SK-N-SH treated with all-trans-retinoic acid at 6 μM for 48 hours (cell line): ENCODE measurements around the gene ZFYVE28.

ENCODE experiments used
- ATAC-seq: fragments of 200-7000 bp; cut with Tn5 transposase; 3 replicates; pipeline ENCODE4 v1.9.1; 2020; ENCODE audit warnings: mild to moderate bottlenecking, moderate library complexity
- ARNTL ChIP-seq: fragments of 450-650 bp; formaldehyde crosslinking; IDR thresholded peaks from 2 replicates; pipeline ENCODE4 v1.5.0; 2020; ENCODE audit warnings: low read depth, mild to moderate bottlenecking, moderate library complexity, borderline replicate concordance
- BACH2 ChIP-seq: fragments of 250-450 bp; sonication (Bioruptor Pico); IDR thresholded peaks from 2 replicates; pipeline ENCODE4 v1.9.0; 2021; ENCODE audit warnings: mild to moderate bottlenecking, borderline replicate concordance
- CREB5 ChIP-seq: fragments of 250-450 bp; sonication (Bioruptor Pico); IDR thresholded peaks from 2 replicates; pipeline ENCODE4 v1.5.1; 2020; ENCODE audit warnings: low read depth, mild to moderate bottlenecking, moderate library complexity
- CSDC2 ChIP-seq: fragments of 250-450 bp; sonication (Bioruptor Pico); IDR thresholded peaks from 2 replicates; pipeline ENCODE4 v1.5.0; 2020; ENCODE audit warnings: mild to moderate bottlenecking, moderate library complexity
- CSRNP3 ChIP-seq: fragments of 250-450 bp; sonication (Bioruptor Pico); IDR thresholded peaks from 2 replicates; pipeline ENCODE4 v1.5.1; 2021; ENCODE audit warnings: mild to moderate bottlenecking, moderate library complexity
- ESRRG ChIP-seq: fragments of 250-450 bp; sonication (Bioruptor Pico); IDR thresholded peaks from 2 replicates; pipeline ENCODE4 v1.6.1; 2021; ENCODE audit warnings: mild to moderate bottlenecking
- GLIS3 ChIP-seq: fragments of 250-450 bp; sonication (Bioruptor Pico); IDR thresholded peaks from 2 replicates; pipeline ENCODE4 v1.5.0; 2020; ENCODE audit warnings: mild to moderate bottlenecking, moderate library complexity
- ISL1 ChIP-seq: fragments of 250-450 bp; sonication (Bioruptor Pico); IDR thresholded peaks from 2 replicates; pipeline ENCODE4 v2.1.2; 2022; ENCODE audit warnings: mild to moderate bottlenecking, moderate library complexity
- OSR1 ChIP-seq: fragments of 250-450 bp; sonication (Bioruptor Pico); IDR thresholded peaks from 2 replicates; pipeline ENCODE4 v1.8.0; 2022; ENCODE audit warnings: moderate library complexity, mild to moderate bottlenecking, inconsistent platforms
- PATZ1 ChIP-seq: fragments of 250-450 bp; sonication (Bioruptor Pico); IDR thresholded peaks from 2 replicates; pipeline ENCODE4 v1.8.0; 2020; ENCODE audit warnings: mild to moderate bottlenecking, moderate library complexity, borderline replicate concordance
- PPARA ChIP-seq: fragments of 250-450 bp; sonication (Bioruptor Pico); IDR thresholded peaks from 2 replicates; pipeline ENCODE4 v1.5.0; 2020; ENCODE audit warnings: mild to moderate bottlenecking, borderline replicate concordance
- RARB ChIP-seq: fragments of 250-450 bp; sonication (Bioruptor Pico); IDR thresholded peaks from 2 replicates; pipeline ENCODE4 v1.8.0; 2021; ENCODE audit warnings: mild to moderate bottlenecking, moderate library complexity
- SNAI2 ChIP-seq: fragments of 250-450 bp; sonication (Bioruptor Pico); IDR thresholded peaks from 2 replicates; pipeline ENCODE4 v1.5.0; 2020; ENCODE audit warnings: mild to moderate bottlenecking, moderate library complexity
- TCF4 ChIP-seq: fragments of 250-450 bp; sonication (Bioruptor Pico); IDR thresholded peaks from 2 replicates; pipeline ENCODE4 v1.8.0; 2021; ENCODE audit warnings: mild to moderate bottlenecking, moderate library complexity, borderline replicate concordance
- TOX ChIP-seq: fragments of 250-450 bp; sonication (Bioruptor Pico); IDR thresholded peaks from 2 replicates; pipeline ENCODE4 v1.8.0; 2021; ENCODE audit warnings: mild to moderate bottlenecking, moderate library complexity, borderline replicate concordance
- TSHZ2 ChIP-seq: fragments of 250-450 bp; sonication (Bioruptor Pico); IDR thresholded peaks from 2 replicates; pipeline ENCODE4 v1.5.0; 2020; ENCODE audit warnings: mild to moderate bottlenecking, moderate library complexity
- ZC3H10 ChIP-seq: fragments of 250-450 bp; sonication (Bioruptor Pico); IDR thresholded peaks from 2 replicates; pipeline ENCODE4 v1.5.1; 2021; ENCODE audit warnings: mild to moderate bottlenecking, moderate library complexity
- ZFP3 ChIP-seq: fragments of 250-450 bp; sonication (Bioruptor Pico); IDR thresholded peaks from 2 replicates; pipeline ENCODE4 v1.5.0; 2020; ENCODE audit warnings: mild to moderate bottlenecking, moderate library complexity
- ZNF565 ChIP-seq: fragments of 450-650 bp; formaldehyde crosslinking; conservative IDR thresholded peaks from 2 replicates; pipeline ENCODE4 v1.5.0; 2020; ENCODE audit warnings: low read depth, mild to moderate bottlenecking, moderate library complexity
- ZNF70 ChIP-seq: fragments of 450-650 bp; formaldehyde crosslinking; IDR thresholded peaks from 2 replicates; pipeline ENCODE4 v1.5.0; 2020; ENCODE audit warnings: mild to moderate bottlenecking, moderate library complexity
- ZNF8 ChIP-seq: fragments of 450-650 bp; formaldehyde crosslinking; IDR thresholded peaks from 2 replicates; pipeline ENCODE4 v1.5.0; 2020; ENCODE audit warnings: mild to moderate bottlenecking, moderate library complexity

ZFYVE28 gene

GRCh38 chr4:2289955-2290333 lies 128.5 kb downstream of the ZFYVE28 start:
- no peak for ATAC-seq
- TF ChIP-seq ZNF8 (no peak), RARB (no peak), ARNTL (no peak), CSRNP3 (CRISPR knock-in tag) (no peak), TOX (CRISPR knock-in tag) (no peak), ZNF70 (CRISPR knock-in tag) (no peak), TCF4 (CRISPR knock-in tag) (no peak), GLIS3 (CRISPR knock-in tag) (no peak), PPARA (CRISPR knock-in tag) (no peak), ESRRG (CRISPR knock-in tag) (no peak), OSR1 (CRISPR knock-in tag) (no peak), BACH2 (CRISPR knock-in tag) (no peak), ZC3H10 (CRISPR knock-in tag) (no peak), PATZ1 (CRISPR knock-in tag) (no peak), ISL1 (CRISPR knock-in tag) (no peak)

GRCh38 chr4:2289311-2289954 lies 129.0 kb downstream of the ZFYVE28 start:
- ATAC-seq: no peak
- TF ChIP-seq SNAI2 (CRISPR knock-in tag) (no peak), PPARA (CRISPR knock-in tag) (no peak), ZFP3 (CRISPR knock-in tag) (no peak), ZC3H10 (CRISPR knock-in tag) (no peak), CREB5 (no peak), ESRRG (CRISPR knock-in tag) (no peak), CSRNP3 (CRISPR knock-in tag) (no peak), GLIS3 (CRISPR knock-in tag) (no peak), TCF4 (CRISPR knock-in tag) (no peak), BACH2 (CRISPR knock-in tag) (no peak), ZNF8 (no peak), ISL1 (CRISPR knock-in tag) (no peak), RARB (no peak), PATZ1 (CRISPR knock-in tag) (no peak), ARNTL (no peak), TOX (CRISPR knock-in tag) (no peak), ZNF70 (CRISPR knock-in tag) (no peak), OSR1 (CRISPR knock-in tag) (no peak)

GRCh38 chr4:2288051-2288541 lies 130.3 kb downstream of the ZFYVE28 start:
- no peak for ATAC-seq

GRCh38 chr4:2287594-2287915 lies 130.9 kb downstream of the ZFYVE28 start:
- no peak for ATAC-seq
- TF ChIP-seq PPARA (CRISPR knock-in tag) (no peak), TSHZ2 (CRISPR knock-in tag) (no peak), SNAI2 (CRISPR knock-in tag) (no peak), ZFP3 (CRISPR knock-in tag) (no peak), ISL1 (CRISPR knock-in tag) (no peak), ZNF8 (no peak), TCF4 (CRISPR knock-in tag) (no peak), OSR1 (CRISPR knock-in tag) (no peak), ZC3H10 (CRISPR knock-in tag) (no peak), ZNF70 (CRISPR knock-in tag) (no peak), CSDC2 (no peak), ZNF565 (CRISPR knock-in tag) (no peak), GLIS3 (CRISPR knock-in tag) (no peak)

More at GRCh38 chr4:2288051-2288541, 130.3 kb downstream of the ZFYVE28 start:
- no peak for TF ChIP-seq GLIS3 (CRISPR knock-in tag)
- no peak for TF ChIP-seq ZNF565 (CRISPR knock-in tag)
- no peak for TF ChIP-seq PPARA (CRISPR knock-in tag)
- TF ChIP-seq, all 23 proteins: peak for 0
